ENCODE results near the gene MRPS16.
"Not testable (repeated sequence)": the region's sequence is repeated elsewhere in the genome, so short reads cannot be mapped to it uniquely, and the experiment has no call there.

The MRPS16 gene

DNA sequence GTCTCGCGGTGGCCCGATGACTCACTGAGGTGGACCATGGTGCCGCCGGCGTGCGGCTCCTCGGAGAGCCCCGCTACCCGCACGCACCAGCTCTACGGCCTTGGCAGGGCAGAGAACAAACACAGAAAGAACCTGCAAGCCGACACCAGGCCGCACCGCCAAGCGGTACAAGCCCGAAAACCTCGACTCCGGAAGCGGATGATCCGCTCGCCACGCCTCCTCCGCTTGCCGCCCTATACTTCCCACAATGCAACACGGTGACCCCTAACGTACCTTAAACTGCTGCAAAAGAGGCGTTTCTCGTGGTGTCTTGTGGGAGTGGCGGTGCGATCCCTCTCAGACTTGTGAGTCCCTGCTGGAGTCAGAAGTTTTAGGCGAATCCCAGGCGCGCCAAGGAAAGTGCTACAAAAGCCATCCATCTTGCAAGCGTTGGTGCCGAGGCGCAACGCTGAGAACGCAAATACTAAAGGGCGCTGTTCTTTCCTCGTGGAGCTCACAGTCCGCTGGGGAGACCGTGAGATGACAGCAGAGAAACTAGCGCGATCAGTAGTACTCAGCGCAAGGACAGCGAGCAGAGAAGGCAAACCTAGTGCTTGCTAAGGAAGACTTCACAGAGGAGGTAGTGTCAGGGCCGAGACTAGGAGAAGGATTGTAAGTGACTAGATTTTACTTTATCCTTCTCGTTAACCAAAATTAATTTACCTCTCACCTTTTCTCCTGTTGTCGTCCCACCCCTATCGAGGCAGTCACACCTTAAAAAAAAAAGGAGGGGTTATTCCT is at the start of gene MRPS16:
Gene MRPS16, minus strand, starts transcription at position 200 of the 780 bp plus-strand sequence. Its CDS starts 162 bp downstream, at position 38.
- DNase-seq (ENCODE audit: low read depth), result peak; percentile 93
- peak within 1 kb of the TSS; percentile 64 for H3K4me3 ChIP-seq (ENCODE audit: low read depth, low read length)

DNA sequence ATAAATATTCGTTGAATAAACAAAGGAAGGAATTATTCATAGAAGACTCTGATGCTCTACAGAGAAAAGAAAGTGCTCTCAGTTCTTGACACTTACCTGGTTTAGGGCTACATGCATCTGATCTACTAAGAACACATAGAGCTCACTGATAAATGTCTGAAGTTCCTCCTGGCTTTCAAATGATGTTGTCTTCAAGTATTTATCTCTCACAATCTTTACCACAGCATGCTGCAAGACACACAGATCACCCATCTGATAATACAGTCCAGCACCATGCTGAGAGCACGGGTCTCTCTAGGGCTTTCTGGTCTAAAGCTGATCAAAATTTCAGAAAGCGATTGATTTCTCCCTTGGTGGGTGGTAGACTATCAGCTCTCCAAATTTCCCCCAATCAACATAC is 44.5 kb upstream of the MRPS16 start:
- H3K4me3 ChIP-seq (ENCODE audit: low read depth, low read length), result no peak overlapping the region
- DNase-seq (ENCODE audit: low read depth), result no peak

DNA sequence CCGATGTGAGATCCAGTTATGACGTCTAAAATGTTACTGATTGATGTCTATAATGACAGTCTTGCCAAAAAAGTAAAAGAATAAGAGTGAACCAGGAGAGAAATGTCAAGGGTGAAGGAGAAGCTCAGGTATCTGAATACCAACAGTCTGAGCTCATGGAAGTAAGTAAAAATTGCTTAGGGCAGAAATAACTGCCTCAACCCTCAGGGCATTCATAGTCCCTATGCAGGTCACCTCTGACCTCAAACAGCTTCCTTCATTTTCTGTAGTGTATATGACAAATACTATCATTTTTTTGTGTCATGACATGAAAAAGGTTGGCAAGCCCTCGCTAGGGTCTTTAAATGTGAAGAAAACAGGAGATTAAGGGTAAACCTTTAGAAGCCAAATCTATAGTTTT is 41.0 kb upstream of the MRPS16 start:
- DNase-seq (ENCODE audit: low read depth), result no peak

DNA sequence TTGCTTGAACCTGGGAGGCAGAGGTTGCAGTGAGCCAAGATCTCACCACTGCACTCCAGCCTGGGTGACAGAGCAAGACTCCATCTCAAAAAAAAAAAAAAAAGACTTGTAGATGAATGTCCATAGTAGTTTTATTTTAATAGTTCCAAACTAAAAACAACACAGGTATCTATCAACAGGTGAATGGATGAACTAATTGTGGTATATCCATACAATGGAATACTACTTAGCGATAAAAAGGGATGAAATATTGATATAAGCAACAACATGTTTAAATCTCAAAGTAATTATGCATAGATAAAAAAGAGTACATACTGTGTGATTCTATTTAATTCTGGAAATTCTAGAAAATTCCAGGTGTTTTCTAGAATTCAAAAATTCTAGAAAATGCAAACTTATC is 37.5 kb upstream of the MRPS16 start:
- no peak for DNase-seq (ENCODE audit: low read depth)
- H3K4me3 ChIP-seq (ENCODE audit: low read depth, low read length), result no peak overlapping the region

More for the DNA sequence above, 41.0 kb upstream of the MRPS16 start:
- no peak overlapping the region for H3K4me3 ChIP-seq (ENCODE audit: low read depth, low read length)

DNA sequence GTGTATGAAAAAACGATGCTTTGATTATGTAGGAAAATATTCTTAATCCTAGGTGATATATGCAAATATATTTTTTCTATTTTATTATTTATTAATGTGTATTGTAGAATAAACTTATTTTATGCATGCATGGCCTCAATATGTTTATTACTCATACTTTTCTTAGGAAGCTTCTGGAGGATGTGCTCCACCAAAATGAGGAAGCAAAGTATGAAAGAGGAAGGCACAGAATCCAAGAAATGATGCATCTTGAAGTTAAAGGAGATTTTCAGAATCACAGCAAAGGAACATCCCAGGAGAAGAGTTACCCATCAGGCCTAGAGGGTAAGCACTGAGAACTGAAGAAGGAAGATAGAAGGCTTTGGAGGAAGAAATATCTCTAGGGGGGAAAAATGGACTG is 35.0 kb upstream of the MRPS16 start:
- H3K4me3 ChIP-seq (ENCODE audit: low read depth, low read length), result no peak overlapping the region

DNA sequence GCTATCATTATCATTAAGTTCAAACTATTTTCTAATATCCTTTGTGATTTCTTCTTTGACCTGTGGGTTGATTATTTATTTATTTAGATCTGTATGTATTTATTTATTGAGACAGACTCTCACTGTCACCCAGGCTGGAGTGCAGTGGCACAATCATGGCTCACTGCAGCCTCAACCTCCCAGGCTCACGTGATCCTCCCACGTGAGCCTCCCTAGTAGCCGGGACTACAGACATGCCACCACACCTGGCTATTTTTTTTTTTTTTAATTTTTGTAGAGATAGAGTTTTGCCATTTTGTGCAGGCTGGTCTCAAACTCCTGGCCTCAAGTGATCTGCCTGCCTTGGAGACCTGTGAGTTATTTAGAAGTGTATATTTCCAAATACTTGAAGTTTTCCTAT is 28.7 kb upstream of the MRPS16 start:
- H3K4me3 ChIP-seq (ENCODE audit: low read depth, low read length), result no peak overlapping the region
- DNase-seq (ENCODE audit: low read depth), result no peak

More for the DNA sequence above, 35.0 kb upstream of the MRPS16 start:
- DNase-seq (ENCODE audit: low read depth), result no peak

DNA sequence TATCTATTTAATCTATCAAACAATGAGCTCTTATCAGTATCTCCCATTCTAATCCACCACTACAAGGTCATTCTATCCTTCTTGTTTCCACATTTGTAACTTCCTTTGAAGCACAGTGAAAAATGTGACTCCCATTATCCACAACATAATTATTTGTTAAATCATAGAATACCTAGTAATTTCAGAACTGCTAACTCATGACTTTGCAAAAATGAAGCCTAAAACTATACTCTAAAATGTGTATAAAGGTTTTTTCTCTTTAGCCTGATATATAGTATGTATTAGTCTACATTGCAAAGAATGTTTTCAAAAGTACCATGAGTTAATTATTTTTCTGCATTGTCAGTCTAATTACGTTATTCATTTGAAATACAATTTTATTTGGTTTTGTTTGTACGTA is 12.0 kb upstream of the MRPS16 start:
- DNase-seq (ENCODE audit: low read depth), result no peak
- H3K4me3 ChIP-seq (ENCODE audit: low read depth, low read length), result no peak overlapping the region

DNA sequence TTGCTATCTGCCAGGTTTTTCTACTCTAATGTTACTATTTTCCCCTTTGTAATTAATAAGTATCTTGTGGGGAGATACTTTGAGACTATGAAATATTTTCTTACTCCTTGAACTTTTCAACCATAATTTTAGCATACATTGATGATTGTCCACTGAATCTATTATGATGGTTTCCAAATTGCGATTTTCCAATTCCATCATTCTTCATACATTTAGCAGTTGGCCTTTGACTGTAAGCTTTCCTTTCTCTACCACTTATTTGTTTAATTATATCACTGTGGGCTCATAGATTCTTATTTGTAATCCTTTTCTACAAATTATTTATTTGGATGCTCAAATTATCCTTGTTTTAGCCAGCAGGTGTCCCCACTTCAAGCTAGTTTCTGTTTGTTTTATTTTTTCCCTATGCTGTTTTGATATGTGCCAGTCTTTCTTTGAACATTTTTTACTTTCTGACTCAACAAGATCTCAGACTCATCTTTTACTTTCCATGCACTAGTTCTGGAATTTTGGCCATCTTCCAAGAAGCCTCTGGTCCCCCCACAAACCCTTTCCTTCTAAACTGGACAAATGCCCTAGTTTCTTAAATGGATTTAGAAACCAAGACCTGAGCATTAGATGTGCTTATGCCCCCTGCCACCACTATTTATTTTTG is 11.4 kb upstream of the MRPS16 start:
- DNase-seq (ENCODE audit: low read depth), result no peak
- no peak overlapping the region for H3K4me3 ChIP-seq (ENCODE audit: low read depth, low read length)

DNA sequence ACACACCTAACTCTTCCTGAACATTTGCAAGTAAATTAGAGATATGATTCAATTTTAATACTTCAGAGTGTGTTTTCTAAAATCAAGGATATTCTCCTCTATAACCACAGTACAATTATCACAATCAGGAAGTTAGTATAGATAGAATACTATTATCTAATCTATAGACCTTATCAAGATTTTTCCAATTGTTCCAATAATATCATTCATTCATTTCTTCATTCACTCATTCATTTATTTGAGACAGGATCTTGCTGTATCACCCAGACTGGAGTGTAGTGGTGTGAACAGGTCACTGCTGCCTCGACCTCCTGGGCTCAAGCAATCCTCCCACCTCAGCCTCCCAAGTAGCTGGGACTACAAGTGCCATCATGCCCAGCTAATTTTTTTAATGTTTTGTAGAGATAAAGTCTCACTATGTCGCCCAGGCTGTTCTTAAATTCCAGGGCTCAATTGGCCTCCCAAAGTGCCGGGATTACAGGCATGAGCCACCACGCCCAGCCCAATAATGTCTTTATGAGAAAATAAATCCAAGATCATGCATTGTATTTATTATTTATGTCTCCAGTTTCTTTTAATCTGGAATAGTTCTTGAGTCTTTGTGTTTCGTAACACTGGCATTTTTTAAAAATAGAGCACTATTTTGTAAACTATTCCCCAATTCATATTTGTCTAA is 10.6 kb upstream of the MRPS16 start:
- no peak overlapping the region for H3K4me3 ChIP-seq (ENCODE audit: low read depth, low read length)
- DNase-seq (ENCODE audit: low read depth), result no peak

DNA sequence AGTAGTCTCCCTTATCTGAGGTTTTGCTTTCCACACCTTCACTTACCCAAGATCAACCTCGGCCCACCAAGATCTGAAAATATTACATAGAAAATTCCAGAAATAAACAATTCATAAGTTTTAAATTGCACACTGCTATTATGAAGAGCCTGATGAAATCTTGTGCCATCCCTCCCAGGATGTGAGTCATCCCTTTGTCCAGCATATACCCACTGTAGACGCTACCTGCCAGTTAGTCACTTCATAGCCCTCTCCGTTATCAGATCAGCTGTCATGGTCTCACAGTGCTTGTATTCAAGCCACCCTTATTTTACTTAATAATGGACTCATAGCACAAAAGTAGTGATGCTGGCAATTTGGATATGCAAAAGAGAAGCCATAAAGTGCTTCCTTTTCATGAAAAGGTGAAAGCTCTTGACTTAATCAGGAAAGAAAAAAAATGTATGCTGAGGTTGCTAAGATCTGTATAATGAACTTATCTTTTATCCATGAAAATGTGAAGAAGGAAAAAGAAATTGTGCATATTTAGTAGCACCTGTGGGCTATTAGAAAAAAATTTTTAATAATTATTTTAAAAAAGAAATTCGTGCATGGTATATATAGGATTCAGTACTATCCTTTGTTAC is 9.8 kb upstream of the MRPS16 start:
- DNase-seq (ENCODE audit: low read depth), result peak; percentile 66

DNA sequence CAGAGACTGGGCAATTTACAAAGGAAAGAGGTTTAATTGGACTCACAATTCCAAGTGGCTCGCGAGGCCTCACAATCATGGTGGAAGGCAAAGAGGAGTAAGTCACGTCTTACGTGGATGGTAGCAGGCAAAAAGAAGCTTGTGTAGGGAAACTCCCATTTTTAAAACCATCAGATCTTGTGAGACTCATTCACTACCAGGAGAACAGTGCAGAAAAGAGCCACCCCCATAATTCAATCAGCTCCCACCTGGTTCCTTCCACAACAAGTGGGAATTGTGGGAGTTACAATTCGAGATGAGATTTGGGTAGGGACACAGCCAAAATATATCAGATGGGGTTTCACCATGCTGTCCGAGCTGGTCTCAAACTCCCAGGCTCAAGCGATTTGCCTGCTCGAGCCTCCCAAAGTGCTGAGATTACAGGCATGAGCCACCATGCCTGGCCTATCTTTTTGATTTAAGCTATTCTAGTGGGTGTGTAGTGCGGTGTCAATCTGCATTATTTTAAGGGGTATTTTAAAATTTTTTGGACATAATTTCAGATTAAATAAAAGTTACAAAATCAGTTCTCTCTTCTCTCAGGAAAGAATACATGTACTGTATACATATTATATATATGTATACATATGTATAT is 9.0 kb upstream of the MRPS16 start:
- DNase-seq (ENCODE audit: low read depth), result no peak
- no peak overlapping the region for H3K4me3 ChIP-seq (ENCODE audit: low read depth, low read length)

More for the DNA sequence above, 9.8 kb upstream of the MRPS16 start:
- no peak overlapping the region for H3K4me3 ChIP-seq (ENCODE audit: low read depth, low read length)

DNA sequence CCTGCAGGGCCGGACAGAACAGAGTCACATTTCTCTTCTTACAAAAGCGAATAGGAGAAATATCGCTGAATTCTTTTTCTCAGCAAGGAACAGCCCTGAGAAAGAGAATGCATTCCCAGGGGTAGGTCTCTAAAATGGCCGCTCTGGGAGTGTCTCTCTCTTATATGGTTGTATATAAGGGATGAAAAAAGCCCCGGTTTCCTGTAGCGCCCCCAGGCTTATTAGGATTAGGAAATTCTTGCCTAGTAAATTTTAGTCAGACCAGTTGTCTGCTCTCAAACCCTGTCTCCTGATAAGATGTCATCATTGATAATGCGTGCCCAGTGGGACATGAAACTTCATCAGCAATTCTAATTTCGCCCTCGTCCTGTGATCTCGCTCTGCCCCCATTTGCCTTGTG is 6.2 kb upstream of the MRPS16 start:
- H3K4me3 ChIP-seq (ENCODE audit: low read depth, low read length); DNase-seq (ENCODE audit: low read depth): not testable (repeated sequence)

DNA sequence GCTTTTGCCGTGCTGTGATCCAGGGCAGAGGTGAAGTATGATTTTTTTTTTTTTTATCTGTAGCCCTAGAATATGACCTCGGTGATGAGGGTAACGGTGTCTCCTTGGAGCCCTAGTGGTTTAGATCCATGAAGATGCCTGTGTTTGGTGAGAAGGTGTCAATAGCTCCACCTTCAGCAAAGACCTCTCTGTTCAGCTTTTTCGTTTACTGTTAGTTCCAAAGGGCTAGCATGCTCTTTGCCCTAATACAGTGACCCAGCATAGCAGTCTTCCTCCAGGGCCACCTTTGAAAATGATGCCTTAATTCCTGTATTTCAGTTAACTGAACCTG is 746 bp upstream of the MRPS16 start:
- DNase-seq (ENCODE audit: low read depth), result no peak
- H3K4me3 ChIP-seq (ENCODE audit: low read depth, low read length), result peak overlapping the region; percentile 64

DNA sequence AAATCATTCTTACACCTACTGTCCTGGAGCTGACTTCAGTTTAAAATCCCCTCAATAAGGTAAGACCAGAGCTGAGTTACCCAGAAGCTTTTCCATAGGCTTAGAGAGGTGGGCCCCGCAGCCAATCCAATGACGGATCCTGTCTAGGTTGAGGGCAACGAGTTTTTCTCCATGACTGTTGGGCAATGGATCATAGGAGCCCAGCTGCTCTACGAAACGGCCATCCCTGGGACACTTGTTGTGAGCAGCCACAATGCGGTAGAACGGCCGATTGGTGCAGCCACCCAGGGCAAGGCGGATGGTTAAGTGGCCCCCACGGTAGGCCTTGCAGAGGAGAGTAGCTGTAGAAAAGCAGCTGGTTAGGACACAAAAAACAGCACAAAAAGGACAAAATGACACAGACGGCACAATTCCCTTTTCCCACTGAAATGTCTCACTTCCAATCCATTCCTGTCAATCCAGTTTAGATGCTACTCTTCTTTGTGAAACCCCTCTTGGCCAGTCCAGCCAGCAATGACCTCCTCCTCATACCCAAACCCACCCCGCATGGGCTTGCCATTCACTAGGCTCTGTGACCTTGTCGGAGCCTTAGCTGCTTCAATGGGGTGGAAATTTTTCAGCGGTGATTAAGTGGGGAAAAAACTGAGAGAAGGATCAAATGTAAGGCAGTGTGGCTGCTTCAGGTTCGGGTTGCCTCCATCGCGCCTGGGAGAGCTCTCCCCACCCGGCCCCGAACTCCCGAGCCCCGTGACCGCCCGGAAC is 580 bp downstream of the MRPS16 start:
- no peak for DNase-seq (ENCODE audit: low read depth)
- peak overlapping the region; percentile 64 for H3K4me3 ChIP-seq (ENCODE audit: low read depth, low read length)

DNA sequence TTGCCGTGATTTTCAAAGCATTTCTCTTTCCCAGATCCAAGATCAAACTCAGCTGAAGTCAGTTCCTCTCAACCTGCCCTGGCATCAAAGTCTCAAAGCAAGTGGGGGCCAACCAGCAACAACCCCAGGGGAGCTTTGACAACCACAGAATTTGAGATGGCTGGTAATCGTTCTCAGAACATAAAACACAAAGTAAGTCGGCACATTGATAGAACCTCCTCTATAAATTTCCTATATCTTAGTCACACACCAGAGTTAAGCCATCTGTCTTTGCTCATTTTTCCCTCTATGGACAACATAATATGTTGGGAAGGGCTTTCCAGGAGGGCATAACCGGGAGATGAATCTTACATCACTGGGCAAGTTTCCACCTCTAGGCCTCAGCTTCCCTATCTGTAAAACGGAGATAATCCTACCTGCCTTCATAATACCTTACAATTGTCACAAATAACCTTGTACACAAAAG is 4.2 kb downstream of the MRPS16 start:
- DNase-seq (ENCODE audit: low read depth), result no peak
- no peak overlapping the region for H3K4me3 ChIP-seq (ENCODE audit: low read depth, low read length)

DNA sequence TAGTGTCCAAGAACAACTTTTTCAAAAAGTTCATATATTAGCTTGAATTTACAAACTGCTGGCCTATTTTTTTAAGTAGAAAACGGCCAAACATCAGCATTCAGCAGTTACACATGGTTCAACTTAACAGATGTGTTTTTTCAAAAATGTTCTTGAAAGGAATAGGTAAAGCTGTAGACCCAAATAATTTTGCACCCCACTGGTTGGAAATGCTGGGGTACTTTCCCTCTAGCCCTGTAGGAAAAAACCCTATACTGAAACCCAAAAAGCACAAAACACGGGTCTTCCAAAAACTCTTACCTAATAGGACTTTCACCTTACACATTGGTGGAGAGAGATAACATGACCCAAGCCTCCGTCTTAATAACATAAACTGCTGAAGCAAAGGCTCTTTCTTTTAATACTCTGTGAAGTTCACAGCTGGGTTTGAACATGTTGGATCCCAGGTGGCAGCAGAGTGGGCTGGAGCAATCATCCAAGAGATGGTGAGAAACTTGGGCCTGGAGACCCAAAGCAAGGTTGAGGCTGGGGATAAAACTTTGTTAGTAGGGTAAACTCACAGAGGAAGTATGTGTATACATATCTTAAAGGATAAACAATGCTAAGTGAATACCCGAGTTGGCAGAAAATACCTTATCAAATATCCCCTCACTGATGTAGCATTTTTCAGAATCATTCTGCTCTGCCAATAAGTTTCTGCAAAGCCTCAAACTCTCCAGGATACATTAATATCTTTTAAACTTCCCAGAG is 4.8 kb downstream of the MRPS16 start:
- DNase-seq (ENCODE audit: low read depth), result no peak
- peak overlapping the region; percentile 87 for H3K4me3 ChIP-seq (ENCODE audit: low read depth, low read length)

DNA sequence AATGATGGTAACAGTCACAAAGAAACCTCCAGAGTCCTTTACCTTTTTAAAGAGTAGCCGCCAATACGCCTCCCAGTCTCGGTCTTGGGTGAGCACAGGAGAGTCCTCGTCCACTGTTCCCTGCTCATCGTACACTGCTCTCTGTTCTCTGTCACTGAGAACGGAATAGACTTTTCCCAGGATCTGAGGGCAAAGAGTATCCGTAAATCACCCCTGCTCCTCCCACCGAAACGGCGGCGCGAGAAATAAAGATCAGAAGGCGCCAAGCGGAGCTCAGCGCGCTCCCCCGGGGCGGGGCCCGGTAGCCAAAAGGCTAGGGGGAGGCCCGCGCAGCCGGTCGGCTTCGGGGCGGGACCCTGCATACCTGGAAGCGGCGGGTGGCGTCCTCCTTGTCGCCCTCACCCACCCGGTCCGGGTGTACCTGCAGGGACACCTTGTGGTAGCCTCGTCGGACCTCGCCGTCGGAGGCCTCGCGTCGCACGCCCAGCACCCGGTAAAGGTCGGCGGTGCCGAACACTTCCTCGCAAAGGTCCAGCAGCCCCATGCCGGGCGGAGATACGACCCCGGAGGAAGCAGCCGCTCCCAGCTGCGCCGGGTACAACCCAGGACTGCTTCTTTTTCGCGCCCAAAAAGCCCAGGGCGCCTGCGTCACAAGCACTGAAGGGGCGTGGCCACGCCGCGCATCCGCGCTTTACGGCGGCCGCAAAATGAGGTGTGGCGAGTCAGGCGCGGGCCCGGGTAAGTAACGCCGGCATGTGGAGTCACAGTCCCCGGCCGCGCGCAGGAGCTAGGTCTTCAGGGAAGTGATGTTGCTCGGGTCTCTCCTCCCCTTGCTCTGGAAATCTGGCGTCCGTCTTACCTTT is 5.6 kb downstream of the MRPS16 start, which contains the start of gene DNAJC9:
Gene DNAJC9, minus strand, starts transcription at position 610 of the 863 bp plus-strand sequence. Its CDS starts 66 bp downstream, at position 544.
- DNase-seq (ENCODE audit: low read depth), result peak; percentile 78
- peak within 1 kb of the TSS; percentile 87 for H3K4me3 ChIP-seq (ENCODE audit: low read depth, low read length)

All from skeletal muscle cell (primary cell).